ENCODE measurements around the gene TMCC3.
"Not testable (repeated sequence)": the region's sequence is repeated elsewhere in the genome, so short reads cannot be mapped to it uniquely, and the experiment has no call there.

TMCC3 gene

GRCh38 chr12:94650143-94651056 lies at the start of gene TMCC3:
TMCC3 (minus strand) TSS chr12:94650557; CDS start chr12:94650430, 127 bp downstream.
- peak; percentile 58 for DNase-seq

- no peak for DNase-seq
Observed at GRCh38 chr12:94699801-94700200, 49.4 kb upstream of the TMCC3 start.

- no peak for DNase-seq
Observed at GRCh38 chr12:94698578-94698977, 48.2 kb upstream of the TMCC3 start.

GRCh38 chr12:94697631-94698030 lies 47.3 kb upstream of the TMCC3 start:
- no peak for DNase-seq

- no peak for DNase-seq
Observed at GRCh38 chr12:94694732-94695131, 44.4 kb upstream of the TMCC3 start.

GRCh38 chr12:94692826-94693225 lies 42.5 kb upstream of the TMCC3 start:
- DNase-seq: not testable (repeated sequence)

- DNase-seq: no peak
Observed at GRCh38 chr12:94690198-94690771, 39.9 kb upstream of the TMCC3 start.

GRCh38 chr12:94689646-94690036 lies 39.3 kb upstream of the TMCC3 start:
- no peak for DNase-seq

- no peak for DNase-seq
Observed at GRCh38 chr12:94689002-94689645, 38.8 kb upstream of the TMCC3 start.

GRCh38 chr12:94687891-94688290 lies 37.5 kb upstream of the TMCC3 start:
- DNase-seq: no peak

- DNase-seq: no peak
Observed at GRCh38 chr12:94686834-94687628, 36.7 kb upstream of the TMCC3 start.

GRCh38 chr12:94684416-94685142 lies 34.2 kb upstream of the TMCC3 start:
- DNase-seq: no peak

GRCh38 chr12:94679554-94680195 lies 29.3 kb upstream of the TMCC3 start:
- no peak for DNase-seq

- no peak for DNase-seq
Observed at GRCh38 chr12:94678849-94679248, 28.5 kb upstream of the TMCC3 start.

- no peak for DNase-seq
Observed at GRCh38 chr12:94678379-94678778, 28.0 kb upstream of the TMCC3 start.

- DNase-seq: no peak
Observed at GRCh38 chr12:94677778-94678177, 27.4 kb upstream of the TMCC3 start.

GRCh38 chr12:94676922-94677321 lies 26.6 kb upstream of the TMCC3 start:
- DNase-seq: no peak

GRCh38 chr12:94676031-94676641 lies 25.8 kb upstream of the TMCC3 start:
- DNase-seq: no peak

- DNase-seq: no peak
Observed at GRCh38 chr12:94674835-94675234, 24.5 kb upstream of the TMCC3 start.

- DNase-seq: no peak
Observed at GRCh38 chr12:94674051-94674451, 23.7 kb upstream of the TMCC3 start.

- no peak for DNase-seq
Observed at GRCh38 chr12:94673496-94673895, 23.1 kb upstream of the TMCC3 start.

Data from NCI-H82 (cell line).